Mucosa of descending colon (tissue), 3 donors: ENCODE measurements around the gene PCED1A. TPM values are rescaled to one million over a fixed set of nuclear protein-coding genes. Genes with fewer than 3 reads are reported as not detected.
A peak's percentile ranks its signal among the peaks of the same experiment; 100 is the strongest.

Experiments used
- ATAC-seq: fragments of 200-7000 bp; cut with Tn5 transposase; one replicate; pipeline ENCODE4 v1.9.1; 2020; ENCODE audit warnings: mild to moderate bottlenecking, moderate library complexity
- DNase-seq, 3 donors: peaks; one replicate each; pipeline ENCODE4 v3.0.0-alpha.2; 2020
- H3K36me3 ChIP-seq: fragments of 200-600 bp; one replicate; pipeline ENCODE4 v1.8.0; 2021; ENCODE audit warnings: low read depth, mild to moderate bottlenecking
- H3K4me1 ChIP-seq: fragments of 200-600 bp; one replicate; pipeline ENCODE4 v1.8.0; 2021; ENCODE audit warnings: low read depth, mild to moderate bottlenecking
- H3K4me3 ChIP-seq: fragments of 200-600 bp; one replicate; pipeline ENCODE4 v1.8.0; 2021; ENCODE audit warnings: mild to moderate bottlenecking
- H3K9me3 ChIP-seq: fragments of 200-600 bp; one replicate; pipeline ENCODE4 v1.8.0; 2021; ENCODE audit warnings: mild to moderate bottlenecking
- intact Hi-C, 2 donors: fragments of 100-400 bp; cut with DNase I in 1 of 2; cut with micrococcal nuclease in 1 of 2; formaldehyde crosslinking; loops; one replicate each; pipeline versions ENCODE4 v1.11.0 to v1.11.1; 2022; cut with DNase I, micrococcal nuclease
- total RNA-seq, 3 donors: library from RNA; stranded (reverse); fragmentation: NEBNext Ultra II Directional in 2 of 3; extraction: Animal tissue kit (Norgen Biotek cat#: 25700) in 2 of 3; gene quantifications; one replicate each; pipeline versions ENCODE4 v1.2.1 to v1.2.4, GENCODE V29; 2021 to 2023
- TF ChIP-seq, protein P1 (sequence below): fragments of 200-600 bp; IDR thresholded peaks from one replicate; pipeline ENCODE4 v1.8.0; 2022; ENCODE audit warnings: antibody characterized with exemption, mild to moderate bottlenecking
- donor health status: DM: no; HTN: no; CAD: no; lungs with moderate emphysema.
- donor health status: DM: no; HTN: no; CAD: no.
- donor health status: DM: no; HTN: yes; CAD: no.

PCED1A gene
- total RNA-seq, 3 donors from 2014 or later: 21.1 to 35.0 (median 29.6) TPM

DNA sequence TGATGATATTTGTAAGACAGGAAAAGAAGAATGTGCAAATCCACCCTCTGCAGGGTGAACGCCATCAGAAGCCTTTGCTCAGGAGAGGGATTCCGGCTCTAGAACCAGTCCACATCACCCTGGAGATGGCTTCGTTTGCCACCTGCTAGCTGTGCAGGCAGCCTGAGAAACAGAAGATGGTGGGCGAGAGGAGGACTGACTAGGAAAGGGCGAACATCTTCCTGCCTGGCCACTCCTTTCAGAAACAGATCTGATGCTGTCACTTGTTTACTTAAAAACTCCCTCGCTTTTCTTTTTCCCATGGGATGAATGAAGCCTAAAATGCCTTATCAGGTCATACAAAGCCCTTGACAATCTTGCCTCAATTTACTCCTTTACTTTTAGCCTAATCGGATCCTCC lies 34.0 kb upstream of the PCED1A start:
- ATAC-seq (no peak), DNase-seq (no peak)
- intact Hi-C loops: no loop called here
- Histone ChIP-seq H3K36me3 (no peaks in the 10 kb centered on the region), H3K4me1 (peaks cover 30% of the 10 kb centered on the region), H3K4me3 (no peak overlapping the region), H3K9me3 (no peaks in the 10 kb centered on the region)
- TF ChIP-seq, protein P1, sequence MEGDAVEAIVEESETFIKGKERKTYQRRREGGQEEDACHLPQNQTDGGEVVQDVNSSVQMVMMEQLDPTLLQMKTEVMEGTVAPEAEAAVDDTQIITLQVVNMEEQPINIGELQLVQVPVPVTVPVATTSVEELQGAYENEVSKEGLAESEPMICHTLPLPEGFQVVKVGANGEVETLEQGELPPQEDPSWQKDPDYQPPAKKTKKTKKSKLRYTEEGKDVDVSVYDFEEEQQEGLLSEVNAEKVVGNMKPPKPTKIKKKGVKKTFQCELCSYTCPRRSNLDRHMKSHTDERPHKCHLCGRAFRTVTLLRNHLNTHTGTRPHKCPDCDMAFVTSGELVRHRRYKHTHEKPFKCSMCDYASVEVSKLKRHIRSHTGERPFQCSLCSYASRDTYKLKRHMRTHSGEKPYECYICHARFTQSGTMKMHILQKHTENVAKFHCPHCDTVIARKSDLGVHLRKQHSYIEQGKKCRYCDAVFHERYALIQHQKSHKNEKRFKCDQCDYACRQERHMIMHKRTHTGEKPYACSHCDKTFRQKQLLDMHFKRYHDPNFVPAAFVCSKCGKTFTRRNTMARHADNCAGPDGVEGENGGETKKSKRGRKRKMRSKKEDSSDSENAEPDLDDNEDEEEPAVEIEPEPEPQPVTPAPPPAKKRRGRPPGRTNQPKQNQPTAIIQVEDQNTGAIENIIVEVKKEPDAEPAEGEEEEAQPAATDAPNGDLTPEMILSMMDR: no peak

DNA sequence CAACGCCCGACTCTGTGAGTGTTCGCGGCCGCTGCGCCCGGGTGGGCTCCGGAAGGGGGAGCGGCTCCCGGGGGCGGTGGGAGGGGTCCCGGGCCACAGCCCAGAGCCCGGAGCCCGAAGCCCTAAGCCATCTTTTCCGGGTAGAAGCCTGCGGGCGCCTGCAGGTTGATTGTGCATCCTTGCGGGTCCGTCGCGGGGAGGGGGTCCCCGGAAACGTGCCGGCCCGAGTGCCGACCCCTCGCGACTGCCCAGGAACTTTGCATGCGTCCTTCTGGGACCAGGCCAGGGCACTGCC lies 33.2 kb upstream of the PCED1A start:
- Histone ChIP-seq H3K4me1 (peaks cover 28% of the 10 kb centered on the region), H3K9me3 (no peaks in the 10 kb centered on the region), H3K4me3 (peak overlapping the region; percentile 83), H3K36me3 (no peaks in the 10 kb centered on the region)
- no peak for ATAC-seq
- TF ChIP-seq, protein P1: no peak
- intact Hi-C loops: no loop called here
- DNase-seq: peak; percentile 49 to 77 (median 76)

DNA sequence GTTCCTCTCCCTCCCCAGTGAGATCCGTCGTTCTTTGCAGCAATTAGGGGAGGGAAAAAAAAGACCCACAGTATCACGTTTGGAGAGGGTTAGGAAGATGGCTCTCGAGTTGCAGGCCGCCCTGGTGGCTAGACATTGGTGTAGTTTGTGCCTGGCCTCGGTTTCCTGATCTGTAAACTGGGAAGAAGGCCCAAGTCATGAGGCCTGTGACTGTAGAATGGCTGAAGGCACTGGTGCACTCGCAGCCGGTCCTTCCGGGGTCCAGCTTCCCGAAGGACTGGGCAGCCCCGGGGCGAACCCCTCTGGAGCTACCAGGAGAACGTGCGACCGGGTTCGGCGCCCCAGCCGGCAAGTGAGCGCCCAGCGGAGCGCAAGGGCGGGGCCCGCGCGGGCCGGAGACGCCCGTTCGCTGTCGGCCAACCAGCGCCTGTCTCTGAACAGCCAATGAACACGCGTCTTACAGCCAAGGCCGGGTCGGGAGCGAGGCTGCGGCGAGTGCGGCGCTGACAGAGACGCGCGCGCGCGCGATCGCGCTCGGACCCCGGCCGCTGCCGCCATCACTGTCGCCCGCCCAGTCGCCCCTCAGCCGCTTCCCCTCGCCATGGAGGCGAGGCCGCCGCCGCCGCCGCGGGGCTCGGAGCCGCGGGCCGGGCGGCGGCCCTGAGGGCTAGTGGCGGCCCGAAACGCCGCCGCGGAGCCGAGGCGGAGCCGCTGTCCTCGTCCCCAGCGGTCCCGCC lies 32.7 kb upstream of the PCED1A start, which contains the start of gene PTPRA:
PTPRA (plus strand) TSS at position 472 of the 737 bp plus-strand sequence. CDS start 90,797 bp downstream, outside the sequence.
- H3K36me3 ChIP-seq: no peaks in the 10 kb centered on the region
- ATAC-seq (peak; percentile 97), DNase-seq (peak; percentile 94 to 95 (median 95))
- H3K4me1 ChIP-seq: peaks cover 26% of the 10 kb centered on the region
- intact Hi-C loops: no loop called here
- TF ChIP-seq, protein P1: no peak
- peak within 1 kb of the TSS; percentile 83 for H3K4me3 ChIP-seq
- H3K9me3 ChIP-seq: no peaks in the 10 kb centered on the region

DNA sequence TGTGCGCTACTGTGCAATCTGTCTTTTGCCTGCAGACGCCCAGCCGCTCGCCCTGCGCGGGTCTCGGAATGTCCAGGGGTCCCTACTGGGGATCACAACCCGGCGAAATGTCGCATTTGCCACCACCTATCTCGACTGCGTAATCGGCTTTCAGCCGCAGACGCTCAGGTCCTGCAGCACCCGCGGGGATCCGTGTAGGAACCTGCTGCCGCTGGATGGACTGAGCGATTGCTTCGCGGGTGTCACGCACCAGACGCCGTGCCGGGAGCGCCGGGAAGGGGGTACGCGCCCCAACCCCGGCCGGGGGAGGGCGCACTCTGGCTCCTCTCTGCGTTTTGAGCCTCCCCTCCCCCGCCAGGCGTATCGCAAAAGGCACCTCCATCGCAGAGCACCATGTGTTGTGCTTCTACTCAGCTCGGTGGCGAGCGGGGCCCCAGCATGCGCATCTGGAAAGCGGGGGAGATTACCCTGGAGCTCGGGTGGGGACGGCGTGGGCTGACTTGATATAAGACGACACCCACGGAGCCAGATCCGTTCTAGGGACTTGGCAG lies 32.1 kb upstream of the PCED1A start:
- TF ChIP-seq, protein P1: no peak
- Histone ChIP-seq H3K4me3 (peak overlapping the region; percentile 83), H3K36me3 (no peaks in the 10 kb centered on the region), H3K4me1 (peaks cover 26% of the 10 kb centered on the region), H3K9me3 (no peaks in the 10 kb centered on the region)
- intact Hi-C loops: no loop called here
- ATAC-seq (peak; percentile 68), DNase-seq (peak; percentile 76 to 82 (median 82))

DNA sequence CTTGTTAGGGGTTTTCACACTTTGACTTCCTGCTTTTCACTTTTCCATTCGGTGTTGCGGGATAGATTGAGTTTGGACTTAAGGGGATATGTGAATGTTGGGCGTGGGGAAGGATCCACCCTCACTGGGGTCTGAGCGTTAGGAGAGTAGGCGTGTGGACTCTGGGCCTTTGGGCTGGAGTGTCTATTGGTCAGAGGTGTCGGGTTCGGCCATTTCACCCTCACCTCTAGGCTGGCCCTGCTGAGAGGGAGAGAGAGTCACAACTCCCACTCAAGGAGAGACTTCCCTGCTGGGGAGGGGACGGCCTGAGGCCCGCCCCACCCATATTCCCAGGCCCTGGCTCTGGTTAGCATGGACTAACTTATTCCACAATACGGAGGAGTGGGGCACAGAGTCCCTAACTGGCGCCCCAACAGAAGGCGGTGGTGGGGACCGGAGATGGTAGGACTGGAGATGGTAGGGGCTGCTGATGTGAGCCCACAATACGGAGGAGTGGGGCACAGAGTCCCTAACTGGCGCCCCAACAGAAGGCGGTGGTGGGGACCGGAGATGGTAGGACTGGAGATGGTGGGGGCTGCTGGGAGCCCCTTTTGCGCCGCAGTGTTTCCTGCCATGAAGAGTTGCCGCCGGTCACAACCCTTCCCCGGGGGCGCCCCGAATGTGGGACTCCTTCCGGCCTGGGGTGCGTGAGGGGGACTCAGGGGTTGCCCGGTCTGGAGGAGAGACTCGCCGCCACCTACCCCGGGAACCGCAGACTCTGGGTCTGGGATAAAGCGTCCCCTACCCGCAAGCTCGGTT lies 31.4 kb upstream of the PCED1A start:
- intact Hi-C loops: no loop called here
- no peak overlapping the region for H3K4me3 ChIP-seq
- ATAC-seq: peak; percentile 7
- no peaks in the 10 kb centered on the region for H3K36me3 ChIP-seq
- peak in 1 of 3 donors; percentile 66 for DNase-seq
- peaks cover 25% of the 10 kb centered on the region for H3K4me1 ChIP-seq
- H3K9me3 ChIP-seq: no peaks in the 10 kb centered on the region
- TF ChIP-seq, protein P1: no peak
